ENCODE measurements around the gene UQCC3.
"Not testable (repeated sequence)": the region's sequence is repeated elsewhere in the genome, so short reads cannot be mapped to it uniquely, and the experiment has no call there.

The UQCC3 gene

GRCh38 chr11:62647609-62648005 is 23.9 kb upstream of the UQCC3 start:
- H3K9me3 ChIP-seq: no peaks in the 10 kb centered on the region
- H4K20me1 ChIP-seq: peaks cover 79% of the 10 kb centered on the region
- no peak for TF ChIP-seq Cebpa-rat (IDR thresholded peaks at IDR 0.05)
- no peak overlapping the region for H3K4me3 ChIP-seq
- H3K4me1 ChIP-seq: peaks cover 53% of the 10 kb centered on the region
- H3K27ac ChIP-seq: no peak overlapping the region
- no peaks in the 10 kb centered on the region for H3K27me3 ChIP-seq
- 0 out of 2 replicates have a peak overlapping the region, but pooled peaks have one; percentile 23 for H3K9ac ChIP-seq
- H3K4me2 ChIP-seq: 0 out of 2 replicates have a peak overlapping the region, but pooled peaks have one; percentile 47
- peaks cover 68% of the 10 kb centered on the region for H3K36me3 ChIP-seq

- Histone ChIP-seq H4K20me1 (peaks cover 74% of the 10 kb centered on the region), H3K36me3 (peaks cover 60% of the 10 kb centered on the region), H3K9ac (peak overlapping the region; percentile 45), H3K27ac (no peak overlapping the region), H3K4me1 (peaks cover 53% of the 10 kb centered on the region), H3K27me3 (no peaks in the 10 kb centered on the region), H3K4me3 (no peak overlapping the region), H3K9me3 (no peaks in the 10 kb centered on the region), H3K4me2 (no peak overlapping the region)
- TF ChIP-seq Cebpa-rat (IDR thresholded peaks at IDR 0.05): no peak
Measured at GRCh38 chr11:62648185-62648966, 23.1 kb upstream of the UQCC3 start.

GRCh38 chr11:62648967-62649364 is 22.5 kb upstream of the UQCC3 start:
- no peak overlapping the region for H3K27ac ChIP-seq
- peaks cover 53% of the 10 kb centered on the region for H3K4me1 ChIP-seq
- no peak overlapping the region for H3K4me2 ChIP-seq
- no peak for TF ChIP-seq Cebpa-rat (IDR thresholded peaks at IDR 0.05)
- H3K27me3 ChIP-seq: no peaks in the 10 kb centered on the region
- no peaks in the 10 kb centered on the region for H3K9me3 ChIP-seq
- peak overlapping the region; percentile 45 for H3K9ac ChIP-seq
- peaks cover 68% of the 10 kb centered on the region for H4K20me1 ChIP-seq
- H3K36me3 ChIP-seq: peaks cover 54% of the 10 kb centered on the region
- no peak overlapping the region for H3K4me3 ChIP-seq

GRCh38 chr11:62649486-62649885 is 22.0 kb upstream of the UQCC3 start:
- no peaks in the 10 kb centered on the region for H3K9me3 ChIP-seq
- H3K4me2 ChIP-seq: no peak overlapping the region
- H4K20me1 ChIP-seq: peaks cover 63% of the 10 kb centered on the region
- peak overlapping the region; percentile 45; the same call in 1 of the 2 replicates for H3K9ac ChIP-seq
- H3K4me1 ChIP-seq: peaks cover 49% of the 10 kb centered on the region
- H3K4me3 ChIP-seq: no peak overlapping the region
- peaks cover 49% of the 10 kb centered on the region for H3K36me3 ChIP-seq
- no peaks in the 10 kb centered on the region for H3K27me3 ChIP-seq
- no peak for TF ChIP-seq Cebpa-rat (IDR thresholded peaks at IDR 0.05)
- no peak overlapping the region for H3K27ac ChIP-seq

- peaks cover 45% of the 10 kb centered on the region for H3K36me3 ChIP-seq
- not testable (repeated sequence) for H3K4me3 ChIP-seq, H3K27ac ChIP-seq, H3K9me3 ChIP-seq, H3K27me3 ChIP-seq, H3K4me2 ChIP-seq
- H3K4me1 ChIP-seq: peaks cover 41% of the 10 kb centered on the region
- peak overlapping the region; percentile 35; the same call in 1 of the 2 replicates for H3K9ac ChIP-seq
- H4K20me1 ChIP-seq: peaks cover 56% of the 10 kb centered on the region
Measured at GRCh38 chr11:62650283-62650682, 21.2 kb upstream of the UQCC3 start.

GRCh38 chr11:62652161-62653006 is 19.1 kb upstream of the UQCC3 start:
- peak overlapping the region; percentile 95 for H3K27ac ChIP-seq
- TF ChIP-seq Cebpa-rat (IDR thresholded peaks at IDR 0.05): no peak
- peaks cover 40% of the 10 kb centered on the region for H3K36me3 ChIP-seq
- peaks cover 30% of the 10 kb centered on the region for H3K4me1 ChIP-seq
- H3K9ac ChIP-seq: peak overlapping the region; percentile 97
- H3K4me2 ChIP-seq: peak overlapping the region; percentile 88
- H3K4me3 ChIP-seq: peak overlapping the region; percentile 89
- H3K9me3 ChIP-seq: no peaks in the 10 kb centered on the region
- peaks cover 41% of the 10 kb centered on the region for H4K20me1 ChIP-seq
- no peaks in the 10 kb centered on the region for H3K27me3 ChIP-seq

- Histone ChIP-seq H3K27ac (no peak overlapping the region), H4K20me1 (peaks cover 22% of the 10 kb centered on the region), H3K9ac (no peak overlapping the region), H3K4me3 (no peak overlapping the region), H3K9me3 (no peaks in the 10 kb centered on the region), H3K4me2 (peak overlapping the region; percentile 78; the same call in 1 of the 2 replicates), H3K36me3 (peaks cover 20% of the 10 kb centered on the region), H3K4me1 (peaks cover 19% of the 10 kb centered on the region), H3K27me3 (no peaks in the 10 kb centered on the region)
- no peak for TF ChIP-seq Cebpa-rat (IDR thresholded peaks at IDR 0.05)
Measured at GRCh38 chr11:62654297-62654696, 17.2 kb upstream of the UQCC3 start.

GRCh38 chr11:62656796-62657429 is 14.6 kb upstream of the UQCC3 start:
- H3K36me3 ChIP-seq: peaks cover 15% of the 10 kb centered on the region
- H3K9ac ChIP-seq: no peak overlapping the region
- no peak overlapping the region for H3K4me3 ChIP-seq
- H3K27me3 ChIP-seq: no peaks in the 10 kb centered on the region
- H3K27ac ChIP-seq: no peak overlapping the region
- H3K4me2 ChIP-seq: no peak overlapping the region
- H3K4me1 ChIP-seq: peaks cover 6% of the 10 kb centered on the region
- no peak for TF ChIP-seq Cebpa-rat (IDR thresholded peaks at IDR 0.05)
- H4K20me1 ChIP-seq: peaks cover 8% of the 10 kb centered on the region; the same call in 1 of the 2 replicates
- H3K9me3 ChIP-seq: no peaks in the 10 kb centered on the region

GRCh38 chr11:62664405-62665074 is 6.9 kb upstream of the UQCC3 start:
- Histone ChIP-seq H3K4me3 (peak overlapping the region; percentile 96), H3K36me3 (peaks cover 51% of the 10 kb centered on the region), H3K27ac (peak overlapping the region; percentile 92), H3K4me1 (peaks cover 40% of the 10 kb centered on the region), H3K9ac (peak overlapping the region; percentile 97), H3K4me2 (peak overlapping the region; percentile 73), H3K9me3 (no peaks in the 10 kb centered on the region), H4K20me1 (peaks cover 16% of the 10 kb centered on the region), H3K27me3 (no peaks in the 10 kb centered on the region)
- no peak for TF ChIP-seq Cebpa-rat (IDR thresholded peaks at IDR 0.05)

All from BLaER1 (cell line).